HG03103 (cell line): ENCODE data around the gene UHRF2.
"Not testable (repeated sequence)": the region's sequence is repeated elsewhere in the genome, so short reads cannot be mapped to it uniquely, and the experiment has no call there.

Experiments used
- ATAC-seq: cut with Tn5 transposase; IDR thresholded peaks from one replicate; pipeline ENCODE4 v1.9.1; 2021; ENCODE audit warnings: low read depth; ENCODE audit not compliant: unreplicated experiment

Gene UHRF2

GRCh38 chr9:6412487-6413364 lies at the start of gene UHRF2:
UHRF2 (plus strand) TSS chr9:6413199; CDS start chr9:6413491, 292 bp downstream.
- ATAC-seq = peak; percentile 65

- no peak for ATAC-seq
Measured at GRCh38 chr9:6367128-6367890, 45.7 kb upstream of the UHRF2 start.

- ATAC-seq = no peak
Measured at GRCh38 chr9:6368831-6369230, 44.2 kb upstream of the UHRF2 start.

- ATAC-seq = not testable (repeated sequence)
Measured at GRCh38 chr9:6381477-6382012, 31.5 kb upstream of the UHRF2 start.

- no peak for ATAC-seq
Measured at GRCh38 chr9:6382681-6383080, 30.3 kb upstream of the UHRF2 start.

- ATAC-seq = no peak
Measured at GRCh38 chr9:6383551-6384225, 29.3 kb upstream of the UHRF2 start.

- no peak for ATAC-seq
Measured at GRCh38 chr9:6384732-6385131, 28.3 kb upstream of the UHRF2 start.

- no peak for ATAC-seq
Measured at GRCh38 chr9:6399071-6399470, 13.9 kb upstream of the UHRF2 start.

- ATAC-seq = no peak
Measured at GRCh38 chr9:6405371-6405770, 7.6 kb upstream of the UHRF2 start.

- no peak for ATAC-seq
Measured at GRCh38 chr9:6407778-6408177, 5.2 kb upstream of the UHRF2 start.

GRCh38 chr9:6408320-6408719 lies 4.7 kb upstream of the UHRF2 start:
- no peak for ATAC-seq

- no peak for ATAC-seq
Measured at GRCh38 chr9:6409811-6410210, 3.2 kb upstream of the UHRF2 start.

- ATAC-seq = no peak
Measured at GRCh38 chr9:6410633-6411032, 2.4 kb upstream of the UHRF2 start.

- peak; percentile 3 for ATAC-seq
Measured at GRCh38 chr9:6413365-6414246, 607 bp downstream of the UHRF2 start.

- ATAC-seq = no peak
Measured at GRCh38 chr9:6414247-6414641, 1.2 kb downstream of the UHRF2 start.

GRCh38 chr9:6415266-6415665 lies 2.3 kb downstream of the UHRF2 start:
- no peak for ATAC-seq

GRCh38 chr9:6417186-6417585 lies 4.2 kb downstream of the UHRF2 start:
- ATAC-seq = no peak

GRCh38 chr9:6418764-6419163 lies 5.8 kb downstream of the UHRF2 start:
- no peak for ATAC-seq

- ATAC-seq = no peak
Measured at GRCh38 chr9:6424940-6425339, 11.9 kb downstream of the UHRF2 start.

GRCh38 chr9:6426117-6426516 lies 13.1 kb downstream of the UHRF2 start:
- no peak for ATAC-seq
